Psoas muscle (tissue), 8 donors: ENCODE data around the gene ATXN2L. TPM values are rescaled to one million over a fixed set of nuclear protein-coding genes. Genes with fewer than 3 reads are reported as not detected.

Source experiments
- ATAC-seq, 4 donors: fragments of 200-7000 bp; cut with Tn5 transposase; one replicate each; pipeline ENCODE4 v1.9.1; 2020; ENCODE audit warnings: moderate library complexity in 3 of 4, mild to moderate bottlenecking in 2 of 4
- DNase-seq, 2 donors: peaks; one replicate each; pipeline ENCODE4 v3.0.0-alpha.2; 2020
- H3K27ac ChIP-seq: fragments of 200-600 bp; one replicate; pipeline ENCODE4 v1.8.0; 2022
- H3K27me3 ChIP-seq, 3 donors: fragments of 200-600 bp in 1 of 3; one replicate each; pipeline versions ENCODE4 v1.6.1 to v1.8.0; 2013 to 2022; ENCODE audit warnings: low read length in 2 of 3, mild to moderate bottlenecking in 2 of 3, moderate library complexity in 1 of 3; ENCODE audit not compliant: insufficient read depth in 3 of 3
- H3K36me3 ChIP-seq, 2 donors: fragments of 200-600 bp in 1 of 2; one replicate each; pipeline versions ENCODE4 v1.6.1 to v1.8.0; 2013 to 2022; ENCODE audit warnings: low read depth in 1 of 2, mild to moderate bottlenecking in 1 of 2, moderate library complexity in 1 of 2; ENCODE audit not compliant: insufficient read depth in 1 of 2
- H3K4me1 ChIP-seq: fragments of 200-600 bp; one replicate; pipeline ENCODE4 v1.8.0; 2022
- H3K4me3 ChIP-seq: fragments of 200-600 bp; one replicate; pipeline ENCODE4 v1.8.0; 2022; ENCODE audit warnings: mild to moderate bottlenecking
- H3K9me3 ChIP-seq: fragments of 200-600 bp; one replicate; pipeline ENCODE4 v1.8.0; 2022
- CTCF ChIP-seq: fragments of 200-600 bp; IDR thresholded peaks from one replicate; pipeline ENCODE4 v1.8.0; 2022; ENCODE audit warnings: antibody characterized with exemption
- WGBS, 3 donors: extraction: QIAGEN DNeasy Blood & Tissue Kit; methylation state at CpG; one replicate each; pipeline versions ENCODE4 v1.1.6 to v1.1.7; 2013; 5-methylcytosine and 5-hydroxymethylcytosine counted together
- intact Hi-C, 2 donors: fragments of 100-400 bp; cut with DNase I; formaldehyde crosslinking; loops; one replicate each; pipeline versions ENCODE4 v1.11.0 to v1.14.2; 2022
- polyA plus RNA-seq, 3 donors: library from polyadenylated mRNA; stranded (reverse); fragments of 200-250 nt; gene quantifications; one replicate each; pipeline ENCODE4 v1.2.3, GENCODE V29; 2013
- total RNA-seq, 4 donors: library from RNA; stranded (reverse); fragmentation: NEBNext Ultra II Directional in 2 of 4; extraction: Animal tissue kit (Norgen Biotek cat#: 25700) in 2 of 4; gene quantifications; one replicate each; pipeline versions ENCODE4 v1.2.1 to v1.2.4, GENCODE V29; 2021 to 2023
- donor health status: healthy with polysubstance abuse.
- donor health status: DM: no; HTN: no; CAD: no; lungs with moderate emphysema.
- donor health status: Bipolar disorder and iron deficiency.
- donor health status: healthy.
- donor health status: DM: yes; HTN: yes; CAD: no.
- donor health status: DM: no; HTN: no; CAD: no.
- donor health status: DM: no; HTN: no; CAD: no.
- donor health status: DM: yes; HTN: yes; CAD: no.

The ATXN2L gene
- total and polyA plus RNA-seq, 7 donors = 28.8 to 66.2 (median 50.0) TPM

- Histone ChIP-seq H3K36me3 (no peaks in the 10 kb centered on the region), H3K4me1 (no peaks in the 10 kb centered on the region), H3K27ac (no peak overlapping the region), H3K4me3 (no peak overlapping the region), H3K9me3 (no peaks in the 10 kb centered on the region), H3K27me3 (no peaks in the 10 kb centered on the region)
- intact Hi-C loops = no loop called here
- no peak for TF ChIP-seq CTCF
- WGBS, 3 donors = 91 to 96% (median 92%) methylated on average over 8 of the region's 8 CpGs
- no peak for DNase-seq
- ATAC-seq = no peak
Observed at GRCh38 chr16:28858421-28858820, 35.6 kb downstream of the ATXN2L start.

GRCh38 chr16:28859326-28859725, 36.5 kb downstream of the ATXN2L start:
- Histone ChIP-seq H3K4me3 (no peak overlapping the region), H3K27me3 (no peaks in the 10 kb centered on the region), H3K36me3 (no peaks in the 10 kb centered on the region), H3K9me3 (no peaks in the 10 kb centered on the region), H3K27ac (no peak overlapping the region), H3K4me1 (no peaks in the 10 kb centered on the region)
- TF ChIP-seq CTCF = no peak
- ATAC-seq (no peak), DNase-seq (no peak)
- intact Hi-C loops = no loop called here
- 75 to 94% (median 91%) methylated on average over 4 of the region's 4 CpGs for WGBS, 3 donors

GRCh38 chr16:28863929-28864793, 41.4 kb downstream of the ATXN2L start:
- Histone ChIP-seq H3K4me1 (peaks cover 10% of the 10 kb centered on the region), H3K9me3 (no peaks in the 10 kb centered on the region), H3K4me3 (peak overlapping the region; percentile 95), H3K27ac (peak overlapping the region; percentile 98), H3K36me3 (peaks cover 0 to 29% of the 10 kb centered on the region in 2 donors), H3K27me3 (no peaks in the 10 kb centered on the region)
- DNase-seq (peak in 1 of 2 donors; percentile 33), ATAC-seq (peak; percentile 18 to 43 (median 22))
- 1 to 3% (median 2%) methylated on average over 34 to 41 of the region's 42 CpGs for WGBS, 3 donors
- intact Hi-C loops = loop anchor here in 1 of 2 donors (1.0 to 5.0 kb wide), 3 partner anchors 18 to 83 kb away; partner anchors contain the start of genes ATXN2L and TUFM
- no peak for TF ChIP-seq CTCF

GRCh38 chr16:28865001-28865688, 42.3 kb downstream of the ATXN2L start:
- H3K9me3 ChIP-seq = no peaks in the 10 kb centered on the region
- WGBS, 3 donors = 79 to 87% (median 80%) methylated on average over 12 of the region's 12 CpGs
- no peaks in the 10 kb centered on the region for H3K27me3 ChIP-seq
- peak overlapping the region; percentile 95 for H3K4me3 ChIP-seq
- peaks cover 0 to 39% of the 10 kb centered on the region in 2 donors for H3K36me3 ChIP-seq
- no peak for TF ChIP-seq CTCF
- ATAC-seq (no peak), DNase-seq (no peak)
- peaks cover 10% of the 10 kb centered on the region for H3K4me1 ChIP-seq
- intact Hi-C loops = no loop called here
- peak overlapping the region; percentile 98 for H3K27ac ChIP-seq
